Choroid plexus epithelial cell (primary cell): ENCODE results near the gene TMPRSS9.
"Not testable (repeated sequence)": the region's sequence is repeated elsewhere in the genome, so short reads cannot be mapped to it uniquely, and the experiment has no call there.

Experiments
- DNase-seq: peaks from one replicate; pipeline ENCODE4 v3.0.0-alpha.2; 2010; ENCODE audit warnings: low read depth
- H3K4me3 ChIP-seq: 2 replicates; pipeline ENCODE4 v1.5.1; 2011; ENCODE audit warnings: low read depth, mild to moderate bottlenecking, control low read depth, low read length, moderate library complexity
- CTCF ChIP-seq: conservative IDR thresholded peaks from 2 replicates; pipeline ENCODE4 v1.5.1; 2011; ENCODE audit warnings: low read depth, mild to moderate bottlenecking, control low read depth, inconsistent platforms, low read length, moderate library complexity

The TMPRSS9 gene

GRCh38 chr19:2454199-2454961, 94.3 kb downstream of the TMPRSS9 start:
- no peak for DNase-seq
- no peak overlapping the region for H3K4me3 ChIP-seq
- no peak for TF ChIP-seq CTCF

GRCh38 chr19:2454962-2455850, 95.1 kb downstream of the TMPRSS9 start:
- no peak for DNase-seq
- TF ChIP-seq CTCF = no peak
- H3K4me3 ChIP-seq = peak overlapping the region; percentile 85

GRCh38 chr19:2455851-2456570, 95.9 kb downstream of the TMPRSS9 start:
- peak overlapping the region; percentile 85 for H3K4me3 ChIP-seq
- DNase-seq = peak; percentile 21

GRCh38 chr19:2457394-2458037, 97.5 kb downstream of the TMPRSS9 start:
- H3K4me3 ChIP-seq = peak overlapping the region; percentile 41
- TF ChIP-seq CTCF = no peak
- DNase-seq = no peak

More at GRCh38 chr19:2455851-2456570, 95.9 kb downstream of the TMPRSS9 start:
- no peak for TF ChIP-seq CTCF

GRCh38 chr19:2458054-2458453, 98.0 kb downstream of the TMPRSS9 start:
- no peak for DNase-seq
- TF ChIP-seq CTCF = no peak
- H3K4me3 ChIP-seq = no peak overlapping the region

GRCh38 chr19:2458776-2459175, 98.7 kb downstream of the TMPRSS9 start:
- not testable (repeated sequence) for DNase-seq, H3K4me3 ChIP-seq
